Endothelial cell of hepatic sinusoid (primary cell): Measurements from ENCODE around the gene EXD3.

Experiments
- in situ Hi-C: cut with HindIII; loops from 2 replicates; pipeline ENCODE4 v1.10.0; 2017; ENCODE audit warnings: low sequenced_read_pairs

Gene EXD3

GRCh38 chr9:137433916-137434431 is 11.0 kb upstream of the EXD3 start:
- in situ Hi-C loops, result no loop called here

- in situ Hi-C loops, result no loop called here
Measured at GRCh38 chr9:137433349-137433915, 10.5 kb upstream of the EXD3 start.

- in situ Hi-C loops, result no loop called here
Measured at GRCh38 chr9:137432687-137433348, 9.9 kb upstream of the EXD3 start.

- in situ Hi-C loops, result no loop called here
Measured at GRCh38 chr9:137431416-137431931, 8.5 kb upstream of the EXD3 start.

- in situ Hi-C loops, result no loop called here
Measured at GRCh38 chr9:137430723-137431415, 7.9 kb upstream of the EXD3 start.

- in situ Hi-C loops, result no loop called here
Measured at GRCh38 chr9:137429974-137430722, 7.2 kb upstream of the EXD3 start.

GRCh38 chr9:137429546-137429890 is 6.6 kb upstream of the EXD3 start:
- in situ Hi-C loops, result no loop called here

GRCh38 chr9:137428841-137429545 is 6.0 kb upstream of the EXD3 start:
- in situ Hi-C loops, result no loop called here

GRCh38 chr9:137428311-137428630 is 5.3 kb upstream of the EXD3 start:
- in situ Hi-C loops, result no loop called here

GRCh38 chr9:137427454-137428310 is 4.7 kb upstream of the EXD3 start:
- in situ Hi-C loops, result no loop called here

GRCh38 chr9:137426018-137426681 is 3.2 kb upstream of the EXD3 start:
- in situ Hi-C loops, result no loop called here

GRCh38 chr9:137423514-137424291 is 741 bp upstream of the EXD3 start:
- in situ Hi-C loops, result no loop called here

GRCh38 chr9:137421838-137422603 is 941 bp downstream of the EXD3 start:
- in situ Hi-C loops, result no loop called here

- in situ Hi-C loops, result loop anchor here (5.0 to 10.0 kb wide), 3 partner anchors 53 to 135 kb away; no protein-coding TSS in a partner anchor
Measured at GRCh38 chr9:137417161-137418021, 5.6 kb downstream of the EXD3 start.

- in situ Hi-C loops, result loop anchor here (5.0 to 10.0 kb wide), 3 partner anchors 52 to 134 kb away; no protein-coding TSS in a partner anchor
Measured at GRCh38 chr9:137416563-137417151, 6.3 kb downstream of the EXD3 start.

- in situ Hi-C loops, result loop anchor here (5.0 to 10.0 kb wide), 3 partner anchors 51 to 134 kb away; no protein-coding TSS in a partner anchor
Measured at GRCh38 chr9:137416006-137416562, 6.9 kb downstream of the EXD3 start.
